Measurements from ENCODE around the gene BEND6. TPM values are rescaled to one million over a fixed set of nuclear protein-coding genes. Genes with fewer than 3 reads are reported as not detected.

The BEND6 gene
- total and polyA plus RNA-seq, 2 of the 13 experiments (the other 11 are each of a cell fraction or from before 2014, with no cell fraction given): 0.20 to 0.21 TPM

DNA sequence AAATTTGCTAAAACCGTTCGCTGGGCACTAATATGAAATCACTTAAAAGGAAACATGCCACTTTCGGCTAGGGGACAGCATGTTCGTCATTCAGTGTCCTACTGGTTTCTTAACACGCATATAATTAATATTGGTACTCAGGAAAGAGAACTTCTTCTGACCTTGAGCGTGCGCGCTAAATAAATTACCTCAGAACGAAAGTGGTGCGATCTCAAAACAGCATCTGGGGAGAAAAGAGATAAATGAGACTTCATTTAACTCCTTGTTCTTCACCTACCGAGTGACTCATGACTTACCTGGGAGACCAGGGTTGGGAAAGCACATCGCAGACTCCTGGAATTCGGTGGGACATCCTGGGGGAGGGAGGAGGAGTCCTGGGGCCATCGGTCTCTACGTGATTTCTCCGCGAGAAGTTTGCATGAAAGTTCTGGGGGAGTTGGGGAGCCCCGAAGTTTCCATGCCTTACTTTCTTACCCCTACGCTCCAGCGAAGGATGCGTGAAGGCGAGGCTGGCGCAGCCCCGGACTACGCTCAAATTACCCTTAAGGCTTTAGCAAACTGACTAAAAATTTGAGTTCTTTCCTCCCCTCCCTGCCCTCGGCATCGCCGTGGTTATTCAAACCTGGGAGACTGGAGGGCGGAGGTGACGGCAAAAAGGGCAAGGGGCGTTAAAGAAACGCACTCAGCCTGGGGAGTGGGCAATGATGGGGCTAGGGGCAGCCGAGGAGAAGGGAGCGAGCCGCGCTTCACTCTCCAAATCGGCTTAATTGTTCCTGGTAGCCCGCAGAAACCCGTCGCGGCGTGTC lies 1.1 kb upstream of the BEND6 start:
- no TSS peak for BruUV-seq (replicated peaks)
- Histone ChIP-seq H3K27ac (ENCODE audit: extremely low read length, insufficient read depth, low read length) (no peak overlapping the region), H3K27me3 (ENCODE audit: control insufficient read depth in 1 of 2, insufficient read depth in 2 of 2, low read length in 2 of 2) (peaks cover 0 to 12% of the 10 kb centered on the region in 2 experiments; a peak in 3 of 5 replicates), H3K4me3 (replicated peaks in 1 of 3; ENCODE audit: insufficient read depth in 1 of 3, low read depth in 2 of 3, low read length in 3 of 3) (peak overlapping the region; percentile 51 to 75 (median 56); a peak in 4 of 6 replicates), H3K9ac (ENCODE audit: insufficient read depth, low read depth, low read length) (peak overlapping the region; percentile 47), H3K79me2 (ENCODE audit: insufficient read depth, low read length) (no peaks in the 10 kb centered on the region), H3K9me3 (ENCODE audit: low read length) (no peaks in the 10 kb centered on the region), H3K4me2 (ENCODE audit: low read depth, low read length) (peak overlapping the region; percentile 84), H3K36me3 (replicated peaks in 1 of 2; ENCODE audit: control insufficient read depth in 1 of 2, insufficient read depth in 2 of 2, low read length in 2 of 2) (no peaks in the 10 kb centered on the region), H2AFZ (ENCODE audit: low read length) (no peak overlapping the region), H4K20me1 (ENCODE audit: insufficient read depth, low read length) (no peaks in the 10 kb centered on the region), H3K4me1 (ENCODE audit: insufficient read depth, low read length) (peaks cover 14% of the 10 kb centered on the region)
- DNase-seq (ENCODE audit: low spot score) (no peak), ATAC-seq (no peak), FAIRE-seq (no peak)
- in situ Hi-C loops (cut with HindIII; ENCODE audit: extremely low pct_ligation_motif_present, low pct_unique_long_range_greater_than_20kb) (no loop called here), intact Hi-C loops (cut with micrococcal nuclease; ENCODE audit: unreplicated experiment) (loop anchor here (2.0 to 10.0 kb wide), 2 partner anchors 15 to 141 kb away; partner anchors contain the start of gene ZNF451)
- ChIA-PET POLR2A (no interaction called here), CTCF (ENCODE audit: low intra/inter-chr PET ratio, low total read pairs) (no interaction called here)
- WGBS (ENCODE audit: low lambda C conversion rate): 73% methylated on average over 42 of the region's 42 CpGs
- TF ChIP-seq FOXC1 (CRISPR knock-in tag; IDR thresholded peaks at IDR 0.05; ENCODE audit: borderline replicate concordance) (0 out of 2 replicates have a peak, but pooled peaks have one; percentile 32), ZNF232 (CRISPR knock-in tag; IDR thresholded peaks at IDR 0.05; ENCODE audit: borderline replicate concordance) (0 out of 2 replicates have a peak, but pooled peaks have one; percentile 26), ZMYM2 (CRISPR knock-in tag; IDR thresholded peaks at IDR 0.05) (0 out of 2 replicates have a peak, but pooled peaks have one; percentile 44), KDM5B (CRISPR knock-in tag; IDR thresholded peaks at IDR 0.05; ENCODE audit: borderline replicate concordance) (0 out of 2 replicates have a peak, but pooled peaks have one; percentile 15), ESRRA (CRISPR knock-in tag; IDR thresholded peaks at IDR 0.05; ENCODE audit: low read depth) (no peak), ARID4A (CRISPR knock-in tag; IDR thresholded peaks at IDR 0.05; ENCODE audit: borderline replicate concordance) (0 out of 2 replicates have a peak, but pooled peaks have one; percentile 22), ZNF800 (CRISPR knock-in tag; IDR thresholded peaks at IDR 0.05) (0 out of 2 replicates have a peak, but pooled peaks have one; percentile 30), RCOR2 (CRISPR knock-in tag; IDR thresholded peaks at IDR 0.05) (no peak), ZNF605 (CRISPR knock-in tag; IDR thresholded peaks at IDR 0.05) (peak; percentile 62), ZNF280B (CRISPR knock-in tag; IDR thresholded peaks at IDR 0.05; ENCODE audit: borderline replicate concordance) (0 out of 2 replicates have a peak, but pooled peaks have one; percentile 27), NFKB2 (CRISPR knock-in tag; IDR thresholded peaks at IDR 0.05; ENCODE audit: borderline replicate concordance) (0 out of 2 replicates have a peak, but pooled peaks have one; percentile 32), REXO4 (CRISPR knock-in tag; IDR thresholded peaks at IDR 0.05; ENCODE audit: borderline replicate concordance) (no peak)
- TF ChIP-seq, protein P1, sequence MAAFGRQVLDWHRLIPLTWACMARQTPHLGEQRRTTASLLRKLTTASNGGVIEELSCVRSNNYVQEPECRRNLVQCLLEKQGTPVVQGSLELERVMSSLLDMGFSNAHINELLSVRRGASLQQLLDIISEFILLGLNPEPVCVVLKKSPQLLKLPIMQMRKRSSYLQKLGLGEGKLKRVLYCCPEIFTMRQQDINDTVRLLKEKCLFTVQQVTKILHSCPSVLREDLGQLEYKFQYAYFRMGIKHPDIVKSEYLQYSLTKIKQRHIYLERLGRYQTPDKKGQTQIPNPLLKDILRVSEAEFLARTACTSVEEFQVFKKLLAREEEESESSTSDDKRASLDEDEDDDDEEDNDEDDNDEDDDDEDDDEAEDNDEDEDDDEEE (CRISPR knock-in tag; IDR thresholded peaks at IDR 0.05): 0 out of 2 replicates have a peak, but pooled peaks have one; percentile 18
